Endodermal cell (in vitro differentiated cells): ENCODE measurements around the gene NAALADL2. TPM values are rescaled to one million over a fixed set of nuclear protein-coding genes. Genes with fewer than 3 reads are reported as not detected.

Source experiments
- DNase-seq: peaks from one replicate; pipeline ENCODE4 v3.0.0-alpha.2; 2017
- H3K27ac ChIP-seq: 2 replicates; pipeline ENCODE4 v1.5.1; 2013; ENCODE audit warnings: mild to moderate bottlenecking, low read depth, low read length, moderate library complexity
- H3K27me3 ChIP-seq: 2 replicates; pipeline ENCODE4 v1.6.1; 2013; ENCODE audit warnings: mild to moderate bottlenecking, low read length, moderate library complexity; ENCODE audit not compliant: insufficient read depth, control insufficient read depth, poor library complexity, severe bottlenecking
- H3K36me3 ChIP-seq: 2 replicates; pipeline ENCODE4 v1.7.0; 2013; ENCODE audit warnings: mild to moderate bottlenecking, low read length, moderate library complexity; ENCODE audit not compliant: control insufficient read depth, insufficient read depth
- H3K4me1 ChIP-seq: one replicate; pipeline ENCODE4 v1.7.0; 2013; ENCODE audit warnings: low read length; ENCODE audit not compliant: control insufficient read depth, insufficient read depth
- H3K4me3 ChIP-seq: 2 replicates; pipeline ENCODE4 v1.5.1; 2013; ENCODE audit warnings: mild to moderate bottlenecking, low read length, moderate library complexity
- H3K9ac ChIP-seq: 2 replicates; pipeline ENCODE4 v1.6.1; 2013; ENCODE audit warnings: mild to moderate bottlenecking, low read length, moderate library complexity; ENCODE audit not compliant: poor library complexity, severe bottlenecking; ENCODE audit errors: extremely low read depth
- H3K9me3 ChIP-seq: 2 replicates; pipeline ENCODE4 v1.6.1; 2013; ENCODE audit warnings: mild to moderate bottlenecking, low read length, moderate library complexity; ENCODE audit not compliant: control insufficient read depth
- H3K27ac Mint-ChIP-seq: 2 replicates; pipeline ENCODE4 v1.8.0; 2020; ENCODE audit warnings: mixed read lengths
- H3K27me3 Mint-ChIP-seq: 2 replicates; pipeline ENCODE4 v1.8.0; 2021; ENCODE audit warnings: mild to moderate bottlenecking, mixed read lengths; ENCODE audit not compliant: insufficient read depth
- H3K36me3 Mint-ChIP-seq: 2 replicates; pipeline ENCODE4 v1.8.0; 2020; ENCODE audit warnings: low read depth, mixed read lengths
- H3K4me1 Mint-ChIP-seq: 2 replicates; pipeline ENCODE4 v1.8.0; 2020; ENCODE audit warnings: mixed read lengths
- H3K4me3 Mint-ChIP-seq: 2 replicates; pipeline ENCODE4 v1.8.0; 2020; ENCODE audit warnings: mild to moderate bottlenecking, moderate library complexity, mixed read lengths
- H3K9me3 Mint-ChIP-seq: 2 replicates; pipeline ENCODE4 v1.8.0; 2020; ENCODE audit warnings: mild to moderate bottlenecking, mixed read lengths
- WGBS, 2 experiments: methylation state at CpG; one replicate each; pipeline versions ENCODE4 v1.1.5 to v1.1.7; 2013; ENCODE audit warnings: missing lambda C conversion rate in 2 of 2, mixed read lengths in 1 of 2; ENCODE audit not compliant: insufficient coverage in 1 of 2, insufficient read length in 1 of 2; 5-methylcytosine and 5-hydroxymethylcytosine counted together
- total RNA-seq, 2 donors: library from RNA; stranded (reverse); fragmentation: NEBNext Ultra II Directional in 1 of 2; extraction: Animal tissue kit (Norgen Biotek cat#: 25700) in 1 of 2; gene quantifications; 2 replicates in 1 of 2; 3 replicates in 1 of 2; pipeline ENCODE4 v1.2.1, GENCODE V29; 2021
- TF ChIP-seq, protein P1 (sequence below): fragments of 200-600 bp; sonication (generic); conservative IDR thresholded peaks from 2 replicates; pipeline ENCODE4 v1.5.0; 2021; ENCODE audit warnings: antibody characterized with exemption, mild to moderate bottlenecking

Gene NAALADL2
- total RNA-seq, 2 donors from 2014 or later, result 1.6 to 1.8 TPM

DNA sequence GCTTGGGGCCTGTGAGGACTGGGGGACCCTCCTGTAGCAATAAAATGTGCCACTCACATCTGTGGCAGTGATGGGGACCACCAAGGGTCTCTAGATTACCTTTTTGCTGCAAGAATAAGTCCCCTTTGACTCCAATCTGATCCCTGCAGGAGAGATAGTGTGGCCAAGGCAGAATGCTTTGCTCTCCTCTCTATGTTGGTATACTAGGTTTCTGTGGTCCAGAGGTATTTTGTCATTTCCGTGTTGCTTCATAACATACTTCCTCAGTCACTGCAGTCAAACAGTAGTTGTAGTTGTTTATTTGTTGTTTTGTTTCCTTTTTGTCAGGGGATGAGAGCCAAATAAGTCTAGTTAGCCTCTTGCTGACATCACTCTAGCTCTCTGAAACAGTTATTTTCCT lies 13.1 kb upstream of the NAALADL2 start:
- Mint-ChIP-seq H3K4me3 (no peak overlapping the region), H3K36me3 (no peaks in the 10 kb centered on the region), H3K9me3 (no peaks in the 10 kb centered on the region), H3K4me1 (peaks cover 7% of the 10 kb centered on the region), H3K27ac (no peak overlapping the region), H3K27me3 (no peaks in the 10 kb centered on the region)
- H3K27me3 ChIP-seq, result no peaks in the 10 kb centered on the region
- no peak overlapping the region for H3K27ac ChIP-seq
- WGBS, 2 experiments, result 92% methylated on average over 1 of the region's 1 CpG; no CpG with 5 or more reads in 1 of the 2 experiments
- no peak for DNase-seq
- H3K9me3 ChIP-seq, result no peaks in the 10 kb centered on the region
- H3K36me3 ChIP-seq, result no peaks in the 10 kb centered on the region
- H3K4me3 ChIP-seq, result no peak overlapping the region
- no peak overlapping the region for H3K9ac ChIP-seq
- TF ChIP-seq, protein P1, sequence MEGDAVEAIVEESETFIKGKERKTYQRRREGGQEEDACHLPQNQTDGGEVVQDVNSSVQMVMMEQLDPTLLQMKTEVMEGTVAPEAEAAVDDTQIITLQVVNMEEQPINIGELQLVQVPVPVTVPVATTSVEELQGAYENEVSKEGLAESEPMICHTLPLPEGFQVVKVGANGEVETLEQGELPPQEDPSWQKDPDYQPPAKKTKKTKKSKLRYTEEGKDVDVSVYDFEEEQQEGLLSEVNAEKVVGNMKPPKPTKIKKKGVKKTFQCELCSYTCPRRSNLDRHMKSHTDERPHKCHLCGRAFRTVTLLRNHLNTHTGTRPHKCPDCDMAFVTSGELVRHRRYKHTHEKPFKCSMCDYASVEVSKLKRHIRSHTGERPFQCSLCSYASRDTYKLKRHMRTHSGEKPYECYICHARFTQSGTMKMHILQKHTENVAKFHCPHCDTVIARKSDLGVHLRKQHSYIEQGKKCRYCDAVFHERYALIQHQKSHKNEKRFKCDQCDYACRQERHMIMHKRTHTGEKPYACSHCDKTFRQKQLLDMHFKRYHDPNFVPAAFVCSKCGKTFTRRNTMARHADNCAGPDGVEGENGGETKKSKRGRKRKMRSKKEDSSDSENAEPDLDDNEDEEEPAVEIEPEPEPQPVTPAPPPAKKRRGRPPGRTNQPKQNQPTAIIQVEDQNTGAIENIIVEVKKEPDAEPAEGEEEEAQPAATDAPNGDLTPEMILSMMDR, result no peak
- no peaks in the 10 kb centered on the region for H3K4me1 ChIP-seq

DNA sequence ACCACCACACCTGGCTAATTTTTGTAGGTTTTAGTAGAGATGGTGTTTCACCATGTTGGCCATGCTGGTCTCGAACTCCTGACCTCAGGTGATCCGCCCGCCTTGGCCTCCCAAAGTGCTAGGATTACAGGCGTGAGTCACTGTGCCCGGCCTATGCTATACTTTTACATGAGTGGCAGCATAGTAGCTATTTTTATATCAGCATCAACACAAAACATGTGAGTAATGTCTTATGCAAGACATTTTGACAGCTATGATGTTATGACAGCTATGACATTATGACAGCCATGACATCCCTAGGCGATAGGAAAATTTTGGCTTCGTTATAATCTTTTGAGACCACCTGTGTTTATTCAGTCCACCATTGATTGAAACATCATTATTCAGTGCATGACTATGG lies 4.1 kb upstream of the NAALADL2 start:
- Mint-ChIP-seq H3K4me1 (peaks cover 14% of the 10 kb centered on the region), H3K4me3 (no peak overlapping the region), H3K36me3 (no peaks in the 10 kb centered on the region), H3K27ac (no peak overlapping the region), H3K27me3 (no peaks in the 10 kb centered on the region), H3K9me3 (no peaks in the 10 kb centered on the region)
- Histone ChIP-seq H3K36me3 (no peaks in the 10 kb centered on the region), H3K4me3 (no peak overlapping the region), H3K27me3 (no peaks in the 10 kb centered on the region), H3K4me1 (peaks cover 4% of the 10 kb centered on the region), H3K9ac (no peak overlapping the region), H3K27ac (no peak overlapping the region), H3K9me3 (no peaks in the 10 kb centered on the region)
- WGBS, 2 experiments, result 74 to 89% methylated on average over 6 to 7 of the region's 7 CpGs
- no peak for DNase-seq
- TF ChIP-seq, protein P1, result no peak

DNA sequence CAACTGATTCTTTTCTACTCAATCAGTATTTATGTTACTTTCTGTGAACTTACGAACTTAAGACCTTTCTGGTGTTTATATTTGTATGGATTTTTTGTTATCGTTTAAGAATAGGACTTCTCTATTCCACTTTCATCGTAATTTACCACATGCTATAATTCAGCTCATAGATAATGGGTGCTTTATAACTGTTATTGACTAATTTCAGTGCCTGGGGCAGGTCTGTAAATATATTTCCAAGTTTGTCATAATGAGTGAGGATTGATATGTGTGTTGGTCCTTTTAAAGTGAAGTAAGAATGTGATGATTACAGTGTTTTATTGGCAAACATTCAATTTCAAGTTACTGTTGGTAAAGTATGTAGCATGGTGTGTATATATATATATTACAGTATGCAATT lies 1.8 kb upstream of the NAALADL2 start:
- H3K9me3 ChIP-seq, result no peaks in the 10 kb centered on the region
- Mint-ChIP-seq H3K4me3 (no peak overlapping the region), H3K4me1 (peaks cover 14% of the 10 kb centered on the region), H3K27ac (no peak overlapping the region), H3K9me3 (no peaks in the 10 kb centered on the region), H3K27me3 (no peaks in the 10 kb centered on the region), H3K36me3 (no peaks in the 10 kb centered on the region)
- WGBS, 2 experiments, result no CpG with 5 or more reads among the region's 3 CpGs
- peaks cover 4% of the 10 kb centered on the region for H3K4me1 ChIP-seq
- no peaks in the 10 kb centered on the region for H3K27me3 ChIP-seq
- H3K36me3 ChIP-seq, result no peaks in the 10 kb centered on the region
- H3K27ac ChIP-seq, result no peak overlapping the region
- no peak overlapping the region for H3K4me3 ChIP-seq
- DNase-seq, result no peak
- TF ChIP-seq, protein P1, result no peak
- no peak overlapping the region for H3K9ac ChIP-seq
